ENCODE data around the gene RBKS.

The RBKS gene

GRCh38 chr2:27798486-27798885 lies 91.7 kb downstream of the RBKS start:
- Histone ChIP-seq H3K4me3 (ENCODE audit: low read depth, low read length) (no peak overlapping the region), H3K27me3 (ENCODE audit: insufficient read depth, low read depth, severe bottlenecking) (no peaks in the 10 kb centered on the region), H3K27ac (no peak overlapping the region), H3K36me3 (no peaks in the 10 kb centered on the region), H3K9me3 (ENCODE audit: severe bottlenecking) (no peaks in the 10 kb centered on the region)
- no peak for TF ChIP-seq CTCF (IDR thresholded peaks at IDR 0.05; ENCODE audit: low read depth, low read length)
- no peak for DNase-seq

GRCh38 chr2:27797841-27798240 lies 92.3 kb downstream of the RBKS start:
- Histone ChIP-seq H3K36me3 (no peaks in the 10 kb centered on the region), H3K27ac (no peak overlapping the region), H3K9me3 (ENCODE audit: severe bottlenecking) (no peaks in the 10 kb centered on the region), H3K27me3 (ENCODE audit: insufficient read depth, low read depth, severe bottlenecking) (no peaks in the 10 kb centered on the region), H3K4me3 (ENCODE audit: low read depth, low read length) (no peak overlapping the region)
- no peak for DNase-seq
- TF ChIP-seq CTCF (IDR thresholded peaks at IDR 0.05; ENCODE audit: low read depth, low read length), result no peak

DNA sequence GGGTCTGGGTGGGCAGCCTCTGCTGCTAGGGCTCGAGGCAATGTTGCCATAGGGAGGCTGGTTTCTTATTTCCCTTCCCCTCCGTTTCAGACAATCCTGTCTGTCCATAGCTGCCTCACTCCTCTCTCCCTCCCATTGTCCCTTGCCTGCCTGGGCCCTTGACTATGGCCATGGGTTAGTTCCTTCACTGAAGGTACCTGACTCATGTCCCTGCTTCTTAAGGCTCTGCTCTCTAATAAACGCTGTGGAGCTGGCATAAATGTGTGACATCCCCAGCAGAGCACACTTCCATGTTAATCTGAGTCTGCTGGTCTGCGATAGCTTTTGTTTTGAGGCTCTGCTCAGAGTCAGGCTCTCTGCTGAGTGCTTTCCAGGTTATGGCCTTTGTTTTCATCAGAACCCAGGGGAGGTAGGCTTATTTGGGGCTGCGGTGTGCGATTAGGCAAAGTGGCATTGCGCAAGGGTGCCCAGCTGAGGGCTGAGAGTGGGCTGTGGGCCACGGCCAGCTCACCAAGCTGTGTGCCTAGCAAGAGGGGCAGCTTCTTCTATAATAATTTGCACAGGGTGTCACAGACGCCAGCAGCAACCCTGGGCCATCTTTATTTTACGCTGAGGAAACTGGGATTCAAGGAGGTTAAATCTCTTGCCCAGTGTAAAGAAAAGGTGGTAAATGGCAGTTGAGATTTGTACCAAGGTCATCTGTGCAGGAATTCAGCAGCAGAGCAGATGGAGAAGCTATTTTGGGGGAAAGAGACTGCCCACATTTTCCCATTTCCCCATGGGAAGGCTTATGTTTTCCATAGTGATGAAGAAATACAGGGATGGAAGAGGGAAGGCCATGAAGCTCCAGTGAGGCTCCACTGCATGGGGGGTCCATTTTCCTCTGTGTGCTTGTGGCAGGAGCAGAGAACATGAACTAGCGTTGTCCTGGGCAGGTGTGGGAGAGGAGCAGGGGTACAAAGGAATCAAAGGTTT lies 93.1 kb downstream of the RBKS start:
- TF ChIP-seq CTCF (IDR thresholded peaks at IDR 0.05; ENCODE audit: low read depth, low read length), result no peak
- Histone ChIP-seq H3K27me3 (ENCODE audit: insufficient read depth, low read depth, severe bottlenecking) (no peaks in the 10 kb centered on the region), H3K9me3 (ENCODE audit: severe bottlenecking) (no peaks in the 10 kb centered on the region), H3K27ac (no peak overlapping the region), H3K36me3 (no peaks in the 10 kb centered on the region), H3K4me3 (ENCODE audit: low read depth, low read length) (no peak overlapping the region)
- no peak for DNase-seq

DNA sequence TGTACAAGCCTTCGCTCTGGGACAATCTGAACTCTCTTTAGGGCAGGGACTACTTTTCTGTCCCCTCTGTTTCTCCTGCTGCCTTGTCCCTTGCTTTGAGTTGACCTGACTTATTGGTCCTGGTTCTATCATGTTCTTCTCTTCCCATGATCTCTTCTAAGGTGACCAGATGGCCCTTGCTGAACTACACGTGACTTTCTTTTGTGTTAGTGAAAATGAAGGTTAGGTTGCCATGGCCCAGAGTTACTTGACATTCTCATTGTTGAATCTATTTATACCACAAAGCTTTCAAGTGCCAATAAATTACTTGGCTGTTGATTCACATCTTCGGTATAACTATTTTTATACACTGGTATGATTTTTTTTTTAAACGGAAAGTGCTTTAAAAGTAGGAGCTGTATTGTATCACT lies 94.3 kb downstream of the RBKS start:
- H3K27ac ChIP-seq, result no peak overlapping the region
- H3K36me3 ChIP-seq, result no peaks in the 10 kb centered on the region
- no peak for TF ChIP-seq CTCF (IDR thresholded peaks at IDR 0.05; ENCODE audit: low read depth, low read length)
- DNase-seq, result no peak
- H3K4me3 ChIP-seq (ENCODE audit: low read depth, low read length), result no peak overlapping the region
- H3K9me3 ChIP-seq (ENCODE audit: severe bottlenecking), result no peaks in the 10 kb centered on the region
- H3K27me3 ChIP-seq (ENCODE audit: insufficient read depth, low read depth, severe bottlenecking), result no peaks in the 10 kb centered on the region

GRCh38 chr2:27795093-27795834 lies 94.9 kb downstream of the RBKS start:
- Histone ChIP-seq H3K36me3 (no peaks in the 10 kb centered on the region), H3K27me3 (ENCODE audit: insufficient read depth, low read depth, severe bottlenecking) (no peaks in the 10 kb centered on the region), H3K27ac (no peak overlapping the region), H3K9me3 (ENCODE audit: severe bottlenecking) (no peaks in the 10 kb centered on the region), H3K4me3 (ENCODE audit: low read depth, low read length) (no peak overlapping the region)
- no peak for TF ChIP-seq CTCF (IDR thresholded peaks at IDR 0.05; ENCODE audit: low read depth, low read length)
- no peak for DNase-seq

Measured in WERI-Rb-1 (cell line).